ENCODE results near the gene ITLN2. TPM values are rescaled to one million over a fixed set of nuclear protein-coding genes. Genes with fewer than 3 reads are reported as not detected.

The ITLN2 gene
- total and polyA plus RNA-seq, 4 donors: 1.6 to 23.7 (median 11.4) TPM

GRCh38 chr1:160963521-160963920 is 8.9 kb upstream of the ITLN2 start:
- DNase-seq (no peak), ATAC-seq (ENCODE audit: insufficient read depth, low FRiP score) (no peak)
- 44 to 51% methylated on average over 4 of the region's 4 CpGs for WGBS, 2 donors
- Histone ChIP-seq H3K27ac (ENCODE audit: low read depth in 1 of 2, low read length in 1 of 2) (no peak overlapping the region), H3K27me3 (ENCODE audit: control insufficient read depth in 3 of 3, insufficient read depth in 3 of 3, low read length in 2 of 3) (no peaks in the 10 kb centered on the region), H3K36me3 (ENCODE audit: control insufficient read depth in 4 of 4, insufficient read depth in 4 of 4, low read length in 4 of 4) (no peaks in the 10 kb centered on the region), H3K4me3 (no peak overlapping the region), H3K9ac (ENCODE audit: insufficient read depth in 1 of 2, low read length in 2 of 2) (no peak overlapping the region), H3K4me1 (ENCODE audit: control insufficient read depth in 5 of 5, insufficient read depth in 5 of 5, low read length in 5 of 5) (no peaks in the 10 kb centered on the region), H3K9me3 (ENCODE audit: control insufficient read depth in 4 of 4, insufficient read depth in 3 of 4, low read length in 3 of 4) (no peaks in the 10 kb centered on the region)
- TF ChIP-seq, protein P1, sequence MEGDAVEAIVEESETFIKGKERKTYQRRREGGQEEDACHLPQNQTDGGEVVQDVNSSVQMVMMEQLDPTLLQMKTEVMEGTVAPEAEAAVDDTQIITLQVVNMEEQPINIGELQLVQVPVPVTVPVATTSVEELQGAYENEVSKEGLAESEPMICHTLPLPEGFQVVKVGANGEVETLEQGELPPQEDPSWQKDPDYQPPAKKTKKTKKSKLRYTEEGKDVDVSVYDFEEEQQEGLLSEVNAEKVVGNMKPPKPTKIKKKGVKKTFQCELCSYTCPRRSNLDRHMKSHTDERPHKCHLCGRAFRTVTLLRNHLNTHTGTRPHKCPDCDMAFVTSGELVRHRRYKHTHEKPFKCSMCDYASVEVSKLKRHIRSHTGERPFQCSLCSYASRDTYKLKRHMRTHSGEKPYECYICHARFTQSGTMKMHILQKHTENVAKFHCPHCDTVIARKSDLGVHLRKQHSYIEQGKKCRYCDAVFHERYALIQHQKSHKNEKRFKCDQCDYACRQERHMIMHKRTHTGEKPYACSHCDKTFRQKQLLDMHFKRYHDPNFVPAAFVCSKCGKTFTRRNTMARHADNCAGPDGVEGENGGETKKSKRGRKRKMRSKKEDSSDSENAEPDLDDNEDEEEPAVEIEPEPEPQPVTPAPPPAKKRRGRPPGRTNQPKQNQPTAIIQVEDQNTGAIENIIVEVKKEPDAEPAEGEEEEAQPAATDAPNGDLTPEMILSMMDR (IDR thresholded peaks at IDR 0.05; ENCODE audit: control extremely low read depth, extremely low read depth): no peak

DNA sequence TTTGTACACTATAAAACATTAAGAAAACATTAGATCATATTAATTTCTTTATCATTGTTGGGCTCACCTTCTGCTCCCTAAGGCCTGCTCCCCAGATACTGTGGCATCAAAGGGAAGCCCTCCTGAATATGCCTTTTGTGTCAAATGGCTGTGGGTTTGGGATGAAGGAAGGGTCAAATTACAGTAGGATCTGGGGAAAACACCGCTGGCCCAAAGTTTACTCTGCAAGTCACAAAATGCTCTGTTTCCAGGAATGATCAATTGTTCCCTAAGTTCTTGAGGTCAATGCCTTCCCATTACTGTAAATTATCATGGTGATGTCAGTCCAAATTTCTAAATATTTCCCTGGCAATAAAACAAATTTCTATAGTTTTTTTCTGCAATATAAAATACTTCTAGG is 6.8 kb upstream of the ITLN2 start:
- TF ChIP-seq, protein P1 (IDR thresholded peaks at IDR 0.05; ENCODE audit: control extremely low read depth, extremely low read depth): no peak
- ATAC-seq (ENCODE audit: insufficient read depth, low FRiP score): no peak
- 81 to 88% methylated on average over 1 of the region's 1 CpG for WGBS, 2 donors
- Histone ChIP-seq H3K4me1 (ENCODE audit: control insufficient read depth in 5 of 5, insufficient read depth in 5 of 5, low read length in 5 of 5) (no peaks in the 10 kb centered on the region), H3K9me3 (ENCODE audit: control insufficient read depth in 4 of 4, insufficient read depth in 3 of 4, low read length in 3 of 4) (no peaks in the 10 kb centered on the region), H3K9ac (ENCODE audit: insufficient read depth in 1 of 2, low read length in 2 of 2) (no peak overlapping the region), H3K4me3 (no peak overlapping the region), H3K36me3 (ENCODE audit: control insufficient read depth in 4 of 4, insufficient read depth in 4 of 4, low read length in 4 of 4) (no peaks in the 10 kb centered on the region), H3K27me3 (ENCODE audit: control insufficient read depth in 3 of 3, insufficient read depth in 3 of 3, low read length in 2 of 3) (no peaks in the 10 kb centered on the region), H3K27ac (ENCODE audit: low read depth in 1 of 2, low read length in 1 of 2) (no peak overlapping the region)
- no peak for DNase-seq

DNA sequence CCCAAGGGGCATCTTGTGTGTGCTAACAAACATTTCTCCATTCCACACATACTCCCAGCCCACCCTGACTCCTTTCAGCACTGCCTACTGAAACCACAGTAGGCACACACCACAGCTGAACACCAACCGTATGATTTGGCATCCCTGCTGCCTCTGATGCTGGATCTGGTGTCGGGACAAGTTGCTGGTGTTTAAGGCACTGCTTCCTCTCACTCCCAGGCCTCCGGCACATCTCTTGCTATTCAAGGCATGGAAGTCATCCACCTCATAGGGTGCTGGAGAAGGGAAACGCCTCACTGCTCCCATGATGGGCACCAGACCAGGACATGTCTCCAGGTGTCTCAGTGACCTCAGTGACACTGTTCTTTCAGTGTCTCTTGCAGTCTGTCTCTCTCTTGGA is 2.4 kb upstream of the ITLN2 start:
- peaks cover 0 to 4% (median 0%) of the 10 kb centered on the region in 5 donors for H3K4me1 ChIP-seq (ENCODE audit: control insufficient read depth in 5 of 5, insufficient read depth in 5 of 5, low read length in 5 of 5)
- TF ChIP-seq, protein P1 (IDR thresholded peaks at IDR 0.05; ENCODE audit: control extremely low read depth, extremely low read depth): no peak
- no peak overlapping the region for H3K9ac ChIP-seq (ENCODE audit: insufficient read depth in 1 of 2, low read length in 2 of 2)
- ATAC-seq (ENCODE audit: insufficient read depth, low FRiP score) (no peak), DNase-seq (no peak)
- no peaks in the 10 kb centered on the region for H3K9me3 ChIP-seq (ENCODE audit: control insufficient read depth in 4 of 4, insufficient read depth in 3 of 4, low read length in 3 of 4)
- no peaks in the 10 kb centered on the region for H3K36me3 ChIP-seq (ENCODE audit: control insufficient read depth in 4 of 4, insufficient read depth in 4 of 4, low read length in 4 of 4)
- no peaks in the 10 kb centered on the region for H3K27me3 ChIP-seq (ENCODE audit: control insufficient read depth in 3 of 3, insufficient read depth in 3 of 3, low read length in 2 of 3)
- no peak overlapping the region for H3K4me3 ChIP-seq
- 65 to 79% methylated on average over 4 of the region's 4 CpGs for WGBS, 2 donors
- H3K27ac ChIP-seq (ENCODE audit: low read depth in 1 of 2, low read length in 1 of 2): no peak overlapping the region

GRCh38 chr1:160953030-160953429 is 1.6 kb downstream of the ITLN2 start:
- Histone ChIP-seq H3K36me3 (ENCODE audit: control insufficient read depth in 4 of 4, insufficient read depth in 4 of 4, low read length in 4 of 4) (no peaks in the 10 kb centered on the region), H3K9me3 (ENCODE audit: control insufficient read depth in 4 of 4, insufficient read depth in 3 of 4, low read length in 3 of 4) (no peaks in the 10 kb centered on the region), H3K9ac (ENCODE audit: insufficient read depth in 1 of 2, low read length in 2 of 2) (no peak overlapping the region), H3K4me1 (ENCODE audit: control insufficient read depth in 5 of 5, insufficient read depth in 5 of 5, low read length in 5 of 5) (peaks cover 0 to 8% (median 0%) of the 10 kb centered on the region in 5 donors), H3K4me3 (no peak overlapping the region), H3K27ac (ENCODE audit: low read depth in 1 of 2, low read length in 1 of 2) (no peak overlapping the region), H3K27me3 (ENCODE audit: control insufficient read depth in 3 of 3, insufficient read depth in 3 of 3, low read length in 2 of 3) (no peaks in the 10 kb centered on the region)
- no peak for DNase-seq
- ATAC-seq (ENCODE audit: insufficient read depth, low FRiP score): no peak
- 71 to 77% methylated on average over 3 of the region's 3 CpGs for WGBS, 2 donors
- TF ChIP-seq, protein P1 (IDR thresholded peaks at IDR 0.05; ENCODE audit: control extremely low read depth, extremely low read depth): no peak
